Measurements from ENCODE around the gene CCDC9B. TPM values are rescaled to one million over a fixed set of nuclear protein-coding genes. Genes with fewer than 3 reads are reported as not detected.

Gene CCDC9B
- total and polyA plus RNA-seq, 8 donors, result 0.58 to 39.3 (median 11.3) TPM

DNA sequence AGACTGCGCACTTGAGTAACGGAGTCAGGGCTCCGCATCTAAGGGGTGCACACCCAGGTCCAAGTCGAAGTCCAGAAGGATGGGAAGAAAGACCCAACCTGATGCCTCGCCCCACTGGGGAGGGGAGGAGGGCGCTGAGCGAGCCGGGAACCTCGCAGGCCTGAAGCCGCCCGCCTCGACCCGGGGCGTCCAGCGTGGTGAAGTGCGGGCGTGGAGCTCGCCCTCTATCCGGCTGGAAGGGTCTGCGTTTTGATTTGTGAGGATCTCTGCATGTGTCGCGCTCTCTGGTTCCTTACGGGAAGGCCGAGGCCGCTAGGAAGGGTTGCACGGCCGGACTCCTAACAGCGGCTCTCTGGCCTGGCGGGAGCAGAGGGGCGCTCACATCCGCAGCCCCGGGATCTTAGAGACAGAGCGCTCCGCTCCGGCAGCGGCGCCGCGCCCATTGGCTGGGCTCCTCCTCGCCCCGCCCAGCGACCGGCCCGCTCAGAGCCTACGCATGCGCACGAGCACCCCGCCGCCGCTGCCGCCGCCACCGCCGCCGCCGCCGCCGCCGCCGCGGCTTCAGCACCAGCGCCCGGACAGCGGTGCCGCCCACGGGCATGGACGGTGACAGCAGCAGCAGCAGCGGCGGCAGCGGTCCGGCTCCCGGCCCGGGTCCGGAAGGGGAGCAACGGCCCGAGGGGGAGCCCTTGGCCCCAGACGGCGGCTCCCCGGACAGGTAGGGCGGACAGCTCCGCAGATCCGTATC lies 17.2 kb upstream of the CCDC9B start, which contains the start of gene DISP2:
Gene DISP2, plus strand, starts transcription at position 497 of the 748 bp plus-strand sequence. Its CDS starts 103 bp downstream, at position 600.
- WGBS, 5 donors, result 3 to 8% (median 4%) methylated on average over 32 to 82 of the region's 82 CpGs
- Histone ChIP-seq H3K27ac (peak within 1 kb of the TSS in 2 of 5 donors; percentile 21 to 42), H3K36me3 (no peaks in the 10 kb centered on the region), H3K4me3 (peak within 1 kb of the TSS; percentile 46 to 67 (median 58)), H3K4me1 (peaks cover 19 to 34% (median 29%) of the 10 kb centered on the region in 4 donors), H3K27me3 (peaks cover 0 to 10% (median 3%) of the 10 kb centered on the region in 3 donors), H3K9me3 (no peaks in the 10 kb centered on the region)
- TF ChIP-seq POLR2AphosphoS5 (IDR thresholded peaks at IDR 0.05) (no peak), POLR2A (IDR thresholded peaks at IDR 0.05) (no peak), EP300 (IDR thresholded peaks at IDR 0.05) (no peak)
- intact Hi-C loops (cut with DNase I; ENCODE audit: low total_unique reads), result no loop called here
- DNase-seq, result peak; percentile 92 to 96

DNA sequence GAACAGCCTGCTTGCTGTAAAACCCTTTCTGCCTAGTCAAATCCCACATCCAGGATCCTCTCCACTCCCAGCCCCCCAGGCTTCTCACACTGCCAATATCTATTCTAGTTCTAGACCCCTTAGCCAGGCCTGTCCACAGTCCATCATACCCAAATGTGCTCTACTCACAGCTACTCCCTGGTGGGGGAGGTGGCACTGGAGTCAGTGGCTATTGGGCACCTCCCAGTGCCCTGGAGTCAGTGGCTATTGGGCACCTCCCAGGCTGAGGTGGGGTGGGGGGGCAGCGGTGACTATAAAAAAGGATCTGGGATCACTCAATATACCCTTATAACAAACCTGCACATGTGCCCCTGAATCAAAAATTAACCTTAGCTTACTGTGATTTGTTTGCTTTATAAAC lies 16.5 kb upstream of the CCDC9B start:
- Histone ChIP-seq H3K27ac (no peak overlapping the region), H3K9me3 (no peaks in the 10 kb centered on the region), H3K27me3 (peaks cover 0 to 10% (median 3%) of the 10 kb centered on the region in 3 donors), H3K4me1 (peaks cover 19 to 34% (median 29%) of the 10 kb centered on the region in 4 donors), H3K4me3 (peak overlapping the region in 2 of 4 donors; percentile 46 to 67), H3K36me3 (no peaks in the 10 kb centered on the region)
- DNase-seq, result no peak
- intact Hi-C loops (cut with DNase I; ENCODE audit: low total_unique reads), result no loop called here
- 67 to 94% (median 70%) methylated on average over 1 of the region's 1 CpG for WGBS, 5 donors
- TF ChIP-seq POLR2AphosphoS5 (IDR thresholded peaks at IDR 0.05) (no peak), EP300 (IDR thresholded peaks at IDR 0.05) (no peak), POLR2A (IDR thresholded peaks at IDR 0.05) (no peak)
- TF ChIP-seq, protein P1, sequence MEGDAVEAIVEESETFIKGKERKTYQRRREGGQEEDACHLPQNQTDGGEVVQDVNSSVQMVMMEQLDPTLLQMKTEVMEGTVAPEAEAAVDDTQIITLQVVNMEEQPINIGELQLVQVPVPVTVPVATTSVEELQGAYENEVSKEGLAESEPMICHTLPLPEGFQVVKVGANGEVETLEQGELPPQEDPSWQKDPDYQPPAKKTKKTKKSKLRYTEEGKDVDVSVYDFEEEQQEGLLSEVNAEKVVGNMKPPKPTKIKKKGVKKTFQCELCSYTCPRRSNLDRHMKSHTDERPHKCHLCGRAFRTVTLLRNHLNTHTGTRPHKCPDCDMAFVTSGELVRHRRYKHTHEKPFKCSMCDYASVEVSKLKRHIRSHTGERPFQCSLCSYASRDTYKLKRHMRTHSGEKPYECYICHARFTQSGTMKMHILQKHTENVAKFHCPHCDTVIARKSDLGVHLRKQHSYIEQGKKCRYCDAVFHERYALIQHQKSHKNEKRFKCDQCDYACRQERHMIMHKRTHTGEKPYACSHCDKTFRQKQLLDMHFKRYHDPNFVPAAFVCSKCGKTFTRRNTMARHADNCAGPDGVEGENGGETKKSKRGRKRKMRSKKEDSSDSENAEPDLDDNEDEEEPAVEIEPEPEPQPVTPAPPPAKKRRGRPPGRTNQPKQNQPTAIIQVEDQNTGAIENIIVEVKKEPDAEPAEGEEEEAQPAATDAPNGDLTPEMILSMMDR (IDR thresholded peaks at IDR 0.05), result no peak

DNA sequence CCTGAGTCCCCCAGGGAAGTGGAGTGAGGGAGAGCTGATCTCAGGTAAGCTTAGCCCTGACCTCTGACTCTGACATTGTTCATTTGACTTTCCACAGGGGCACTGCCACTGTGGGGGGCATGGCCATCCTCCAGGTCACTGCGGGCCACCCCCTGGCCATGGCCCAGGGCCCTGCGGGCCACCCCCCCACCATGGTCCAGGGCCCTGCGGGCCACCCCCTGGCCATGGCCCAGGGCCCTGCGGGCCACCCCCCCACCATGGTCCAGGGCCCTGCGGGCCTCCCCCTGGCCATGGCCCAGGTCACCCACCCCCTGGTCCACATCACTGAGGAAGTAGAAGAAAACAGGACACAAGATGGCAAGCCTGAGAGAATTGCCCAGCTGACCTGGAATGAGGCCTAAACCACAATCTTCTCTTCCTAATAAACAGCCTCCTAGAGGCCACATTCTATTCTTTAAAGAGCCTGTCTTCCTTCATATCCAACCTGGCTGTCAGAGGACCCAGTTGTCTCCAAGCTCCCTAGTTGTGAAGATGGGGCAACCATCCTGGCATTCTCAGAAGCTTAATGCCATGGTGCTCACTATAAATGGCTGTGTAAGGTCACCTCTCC lies 15.3 kb upstream of the CCDC9B start:
- no peak overlapping the region for H3K4me3 ChIP-seq
- no peaks in the 10 kb centered on the region for H3K9me3 ChIP-seq
- intact Hi-C loops (cut with DNase I; ENCODE audit: low total_unique reads), result no loop called here
- WGBS, 5 donors, result 75 to 93% (median 83%) methylated on average over 5 of the region's 5 CpGs; no CpG with 5 or more reads in 1 of the 5 donors
- no peaks in the 10 kb centered on the region for H3K36me3 ChIP-seq
- H3K27ac ChIP-seq, result no peak overlapping the region
- peaks cover 19 to 34% (median 29%) of the 10 kb centered on the region in 4 donors for H3K4me1 ChIP-seq
- H3K27me3 ChIP-seq, result peaks cover 0 to 10% (median 3%) of the 10 kb centered on the region in 3 donors
- no peak for DNase-seq
- TF ChIP-seq, protein P1 (IDR thresholded peaks at IDR 0.05), result no peak
- no peak for TF ChIP-seq POLR2AphosphoS5 (IDR thresholded peaks at IDR 0.05)
- no peak for TF ChIP-seq EP300 (IDR thresholded peaks at IDR 0.05)
- no peak for TF ChIP-seq POLR2A (IDR thresholded peaks at IDR 0.05)

DNA sequence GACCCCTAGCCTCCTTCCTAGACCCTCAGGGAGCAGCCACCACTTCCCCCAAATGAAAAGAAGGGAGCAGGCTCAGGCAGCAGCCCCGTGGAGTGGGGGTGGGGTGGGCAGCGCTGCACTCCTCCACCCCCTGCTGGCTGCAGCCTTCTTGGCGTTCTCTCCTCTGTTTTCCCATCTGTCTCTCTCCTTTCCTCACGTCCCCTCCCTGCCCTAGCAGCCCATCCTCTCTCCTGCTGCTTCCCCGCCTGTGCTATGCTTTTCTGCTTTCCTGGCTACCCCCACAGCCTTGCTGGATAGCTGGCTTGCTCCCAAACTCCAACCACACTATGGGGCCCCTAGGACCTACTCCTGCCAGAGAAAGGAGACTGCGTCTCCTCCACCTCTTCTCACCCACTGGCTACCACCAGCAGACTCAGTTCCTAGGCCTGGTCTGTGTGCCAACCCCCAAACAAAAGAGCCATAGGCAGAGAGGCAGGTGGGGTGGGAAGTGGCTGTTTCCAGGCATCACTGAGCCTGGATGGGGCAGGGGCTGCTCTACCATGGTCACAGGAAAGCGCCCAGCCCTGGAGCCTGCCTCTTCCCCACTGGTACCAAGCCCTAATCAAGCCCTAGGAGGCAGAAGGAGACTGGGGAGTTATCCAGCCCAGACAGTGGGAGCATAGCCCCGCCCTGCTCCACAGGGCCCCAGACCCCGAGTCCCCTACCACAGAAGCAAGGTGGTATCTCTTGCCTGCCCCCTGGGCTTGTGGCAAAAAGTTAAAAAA lies 13.9 kb upstream of the CCDC9B start:
- no peaks in the 10 kb centered on the region for H3K36me3 ChIP-seq
- H3K27me3 ChIP-seq, result peaks cover 0 to 10% (median 3%) of the 10 kb centered on the region in 3 donors
- WGBS, 5 donors, result 38 to 44% (median 43%) methylated on average over 9 of the region's 9 CpGs
- peak in 1 of 2 donors; percentile 82 for DNase-seq
- TF ChIP-seq, protein P1 (IDR thresholded peaks at IDR 0.05), result peak in 2 of 7 experiments; percentile 18 to 29
- TF ChIP-seq POLR2A (IDR thresholded peaks at IDR 0.05), result no peak
- intact Hi-C loops (cut with DNase I; ENCODE audit: low total_unique reads), result no loop called here
- H3K9me3 ChIP-seq, result no peaks in the 10 kb centered on the region
- peaks cover 19 to 34% (median 32%) of the 10 kb centered on the region in 4 donors for H3K4me1 ChIP-seq
- no peak overlapping the region for H3K4me3 ChIP-seq
- H3K27ac ChIP-seq, result no peak overlapping the region

Data from stomach (tissue), 9 donors.